GM18520 (cell line): ENCODE data around the gene ELMOD1.

Experiments
- ATAC-seq: cut with Tn5 transposase; IDR thresholded peaks from one replicate; pipeline ENCODE4 v1.9.1; 2021; ENCODE audit not compliant: unreplicated experiment

ELMOD1 gene

DNA sequence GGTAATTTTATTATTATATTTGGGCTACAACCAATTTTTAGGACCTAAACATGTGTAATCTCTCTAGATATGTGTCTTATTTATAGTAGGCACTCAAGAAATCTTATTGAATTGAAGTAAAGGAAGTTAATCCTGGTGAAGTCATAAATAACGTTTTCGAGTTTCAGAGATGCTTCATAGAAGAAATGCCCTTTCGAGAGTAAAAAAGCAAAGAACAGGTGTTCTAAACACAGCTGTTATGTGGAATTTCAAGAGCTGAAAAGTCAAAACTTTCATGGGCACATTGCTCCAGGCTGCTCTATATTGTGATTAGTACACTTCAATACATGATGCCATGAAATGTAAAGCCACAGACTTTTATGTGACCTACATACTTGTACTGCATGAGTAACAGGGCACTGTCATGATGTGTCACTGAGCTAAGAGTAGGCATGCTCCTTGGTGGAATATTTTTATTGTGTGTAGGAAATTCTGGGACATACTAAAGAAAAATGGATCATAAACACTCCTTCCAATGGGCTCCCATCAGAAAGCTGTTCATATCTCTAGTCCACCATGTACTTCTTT, 7.2 kb upstream of the ELMOD1 start:
- ATAC-seq: no peak

DNA sequence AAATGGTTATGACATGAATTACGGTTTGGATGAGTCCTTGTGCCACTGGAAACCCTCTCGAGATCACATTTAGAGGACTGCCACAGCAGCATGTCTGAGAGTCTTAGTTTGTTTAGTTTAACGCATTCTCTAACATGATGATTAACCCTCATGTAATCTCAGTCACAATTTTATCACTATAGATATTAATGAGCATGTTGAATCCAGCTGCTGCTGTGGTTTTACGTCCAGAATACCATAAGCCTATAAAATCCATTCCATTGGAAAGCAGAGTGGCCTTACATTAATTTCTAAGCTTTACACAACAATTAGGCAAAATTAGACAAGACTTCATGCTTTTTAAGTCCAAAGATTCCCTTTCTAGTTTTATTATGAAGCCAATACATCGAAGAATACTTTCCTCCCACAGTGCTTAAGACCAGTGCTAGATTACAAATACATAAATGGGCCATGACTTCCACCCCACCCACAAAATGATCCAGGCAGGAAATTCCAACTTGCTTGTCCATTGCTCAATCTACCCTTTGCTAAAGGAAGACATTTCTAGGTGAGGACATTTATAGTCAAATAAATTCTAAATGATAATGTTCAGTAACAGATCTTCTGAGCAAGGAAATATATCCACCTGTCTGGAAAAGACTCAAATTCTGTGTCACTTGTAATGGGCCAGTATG, 3.5 kb upstream of the ELMOD1 start:
- ATAC-seq: no peak

DNA sequence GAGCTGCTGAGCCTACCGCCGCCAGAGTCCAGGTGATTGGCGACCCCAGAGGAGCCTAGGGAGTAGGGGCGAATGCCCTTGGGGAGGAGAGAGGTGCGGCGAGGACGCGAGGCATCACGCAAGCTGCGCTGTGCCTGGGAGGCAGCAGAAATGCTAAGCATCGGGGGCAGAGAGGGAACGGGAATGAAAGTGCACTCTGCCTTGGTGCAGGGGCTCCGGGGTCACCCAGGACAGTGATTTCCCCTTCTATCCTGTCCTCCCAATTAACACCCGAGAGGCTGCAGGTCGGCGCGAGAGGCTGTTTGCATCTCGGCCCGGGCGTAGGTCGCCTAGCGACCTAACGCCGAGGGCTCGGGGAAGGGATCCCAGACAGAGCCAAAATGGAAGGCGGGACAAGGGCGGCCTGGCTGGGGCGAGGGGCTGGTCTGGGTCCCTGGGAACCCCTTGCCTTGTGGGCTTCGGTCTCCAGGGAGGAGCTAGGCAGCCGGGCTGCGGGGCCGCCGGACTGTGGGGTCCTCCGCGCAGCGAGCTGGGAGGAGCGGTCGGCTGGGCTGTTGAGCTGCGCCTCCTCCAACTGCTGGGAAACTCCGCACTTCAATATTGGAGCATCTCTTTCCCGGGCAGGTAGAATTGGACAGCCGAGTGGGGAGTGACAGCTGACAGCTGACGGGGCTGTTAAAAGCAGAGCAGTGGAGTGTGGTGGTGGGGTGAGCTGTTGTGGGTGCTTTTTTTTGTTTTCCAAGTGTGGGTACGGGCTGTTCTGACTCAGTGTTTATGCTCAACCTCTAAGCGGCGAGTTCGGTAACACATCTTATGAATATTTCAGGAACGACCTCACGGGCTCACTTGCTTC, 657 bp downstream of the ELMOD1 start:
- no peak for ATAC-seq

DNA sequence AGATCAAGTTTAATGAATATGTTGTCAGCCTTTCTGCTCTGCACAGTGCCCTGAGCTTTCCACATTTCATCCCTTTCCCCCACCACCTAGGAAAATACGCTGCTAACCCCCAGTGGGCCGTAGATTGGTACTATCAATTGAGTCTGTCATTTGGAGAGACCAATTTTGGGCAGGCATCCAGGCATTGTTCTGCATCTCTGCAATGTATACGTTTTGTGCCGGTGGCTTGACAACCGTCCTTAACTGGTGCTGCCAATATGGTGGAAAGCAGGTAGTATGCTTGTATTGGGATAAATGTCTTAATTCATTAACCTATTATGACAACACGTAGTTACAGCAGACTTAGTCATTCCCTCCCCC, 1.3 kb downstream of the ELMOD1 start:
- no peak for ATAC-seq

DNA sequence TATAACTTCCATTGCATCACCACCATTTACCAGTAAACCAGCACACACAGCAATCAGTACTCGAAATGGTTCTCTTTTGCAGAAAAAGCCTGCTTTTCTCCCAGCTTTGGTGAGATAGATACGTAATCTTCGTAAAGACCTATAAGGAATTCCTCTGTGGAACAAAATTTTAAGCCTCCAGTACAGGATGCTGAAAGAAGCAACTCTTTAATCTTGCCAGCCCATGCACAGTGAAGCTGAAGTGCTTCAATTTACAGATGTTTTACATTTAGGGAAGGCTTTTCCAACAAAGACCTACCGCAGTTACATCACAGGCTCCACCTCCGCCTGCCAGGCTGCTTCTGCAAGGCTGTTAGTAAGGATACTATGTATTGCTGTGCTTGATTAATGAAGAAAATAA, 1.9 kb downstream of the ELMOD1 start:
- no peak for ATAC-seq

DNA sequence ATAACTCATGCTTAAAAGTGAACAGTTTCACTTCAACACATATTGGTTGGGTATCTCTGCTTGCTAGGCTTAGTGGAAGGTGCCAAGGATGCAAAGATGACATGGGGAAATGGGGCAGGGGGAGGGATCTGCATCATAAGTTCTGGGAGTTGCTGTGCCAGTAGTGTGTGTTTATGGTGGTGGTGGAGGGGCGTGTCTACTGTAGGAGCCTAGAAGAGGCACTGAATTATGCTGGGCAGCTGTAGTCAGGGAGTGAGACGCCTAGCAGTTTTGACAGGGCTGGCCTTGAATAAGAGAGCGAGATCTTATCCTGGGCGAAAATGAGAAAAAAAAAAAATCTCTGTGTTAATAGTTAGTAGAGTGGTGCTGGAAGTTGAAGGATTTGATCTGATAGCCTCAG, 3.0 kb downstream of the ELMOD1 start:
- ATAC-seq: no peak

DNA sequence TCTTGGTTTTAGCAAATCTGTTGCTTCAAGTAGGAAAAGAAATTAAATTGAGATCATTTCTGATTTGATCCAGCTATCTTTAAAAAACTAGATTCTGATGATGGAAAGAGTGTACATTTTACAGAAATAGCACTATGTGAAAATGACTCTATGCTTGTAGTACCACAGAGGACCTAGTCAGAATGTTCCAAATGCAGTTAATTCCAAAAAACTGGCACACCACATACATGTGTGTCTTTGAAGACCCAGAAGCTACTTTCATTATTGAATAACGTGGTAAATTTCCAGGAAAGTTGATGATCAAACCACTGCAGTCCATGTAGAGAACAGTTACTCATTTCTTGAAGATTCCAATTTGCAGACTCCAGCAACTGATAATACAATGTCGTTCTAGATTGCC, 3.8 kb downstream of the ELMOD1 start:
- no peak for ATAC-seq

DNA sequence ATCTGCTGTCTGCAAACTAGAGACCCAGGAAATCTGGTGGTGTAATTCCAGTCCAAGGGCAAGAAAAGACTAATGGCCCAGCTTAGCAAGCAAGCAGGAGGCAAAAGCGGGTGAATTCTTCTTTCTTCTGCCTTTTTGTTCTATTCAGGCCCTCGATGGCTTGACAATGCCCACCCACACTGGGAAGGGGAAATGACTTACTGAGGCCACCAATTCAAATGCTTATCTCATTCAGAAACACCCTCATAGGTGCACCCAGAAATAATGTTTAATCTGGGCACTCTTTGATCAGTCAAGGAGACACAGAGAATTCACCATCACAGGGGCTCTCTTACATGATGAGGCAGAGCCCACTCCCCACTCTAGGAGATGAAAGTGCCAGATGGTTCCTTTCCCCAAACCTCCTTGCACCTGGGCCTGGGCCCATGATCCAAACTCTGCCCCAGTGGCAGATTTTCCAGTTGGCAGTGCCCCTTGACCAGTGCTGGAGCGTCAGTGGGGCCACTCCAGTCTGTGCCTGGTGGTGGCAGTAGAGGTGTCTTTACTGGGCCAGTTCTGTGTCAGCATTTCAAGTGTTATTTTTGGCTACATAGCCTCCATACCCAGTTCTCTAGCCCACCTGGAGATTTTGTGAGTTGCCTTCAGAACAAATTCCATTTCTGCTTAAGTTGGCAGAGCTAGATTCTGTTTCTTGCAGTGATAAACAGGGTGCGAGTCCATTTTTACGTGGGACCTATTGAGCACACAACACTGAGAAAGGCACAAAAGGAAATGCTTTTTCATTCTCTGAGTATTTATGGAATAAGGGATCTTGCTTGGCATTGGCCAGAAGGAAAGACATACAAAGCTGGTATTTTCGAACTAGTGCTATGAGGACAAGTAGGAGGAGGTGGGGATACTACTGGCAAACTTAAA, 7.5 kb downstream of the ELMOD1 start:
- peak; percentile 64 for ATAC-seq

DNA sequence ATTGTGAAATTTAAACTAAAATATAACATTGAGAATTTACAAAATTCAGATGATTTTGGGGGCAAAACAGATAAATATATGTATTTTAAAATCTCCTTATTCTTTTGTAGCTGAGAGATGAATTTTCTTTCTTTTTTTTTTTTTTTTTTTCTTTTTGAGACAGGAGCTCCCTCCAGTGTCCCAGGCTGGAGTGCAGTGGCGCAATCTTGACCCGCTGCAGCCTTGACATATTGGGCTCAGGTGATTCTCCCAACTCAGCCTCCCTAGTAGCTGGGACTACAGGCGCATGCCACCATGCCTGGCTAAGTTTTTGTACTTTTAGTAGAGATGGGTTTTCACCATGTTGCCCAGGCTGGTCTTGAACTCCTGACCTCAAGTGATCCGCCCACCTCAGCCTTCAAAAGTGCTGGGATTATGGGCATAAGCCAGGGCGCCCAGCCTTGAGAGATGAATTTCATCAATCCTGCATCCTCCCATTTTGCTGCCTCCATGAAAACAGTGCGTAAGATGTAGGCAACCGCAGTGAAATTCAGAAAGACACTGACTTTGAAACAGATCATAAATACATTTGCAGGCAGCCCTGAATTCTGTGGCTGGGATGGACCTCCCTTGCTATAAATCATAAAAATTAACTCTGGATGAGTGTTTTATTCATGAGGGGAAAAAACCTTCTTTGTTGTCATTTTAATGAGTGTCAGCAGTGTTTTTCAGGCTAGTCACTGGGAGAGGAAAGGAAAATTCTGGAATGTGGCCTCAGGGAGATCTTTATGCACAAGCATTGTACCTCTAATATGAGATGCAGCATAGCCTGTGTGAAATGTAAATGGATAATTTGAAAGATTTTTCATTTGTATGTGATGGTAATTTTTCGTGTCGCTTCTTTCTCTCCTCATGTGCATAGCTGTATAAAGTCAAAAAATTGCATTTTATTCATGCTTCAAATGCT, 14.4 kb downstream of the ELMOD1 start:
- no peak for ATAC-seq

DNA sequence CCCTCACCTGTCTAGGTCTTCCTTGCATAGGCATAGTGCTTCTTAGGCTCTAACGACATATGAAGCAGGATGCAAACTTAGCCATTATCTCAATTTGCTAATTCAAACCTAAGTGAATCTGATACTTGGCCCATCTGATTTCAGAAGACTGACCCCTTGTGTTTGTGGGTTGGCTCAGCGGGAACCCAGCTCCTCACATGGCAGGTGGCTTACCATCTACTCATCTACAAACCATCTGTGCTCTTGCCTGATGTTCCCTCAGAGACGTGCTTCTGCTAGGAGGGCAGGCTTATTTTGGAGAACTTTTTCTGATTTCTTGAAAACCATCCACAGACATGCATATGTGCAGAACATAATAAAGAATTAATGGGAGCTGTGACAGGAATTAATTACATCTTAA, 15.2 kb downstream of the ELMOD1 start:
- no peak for ATAC-seq

DNA sequence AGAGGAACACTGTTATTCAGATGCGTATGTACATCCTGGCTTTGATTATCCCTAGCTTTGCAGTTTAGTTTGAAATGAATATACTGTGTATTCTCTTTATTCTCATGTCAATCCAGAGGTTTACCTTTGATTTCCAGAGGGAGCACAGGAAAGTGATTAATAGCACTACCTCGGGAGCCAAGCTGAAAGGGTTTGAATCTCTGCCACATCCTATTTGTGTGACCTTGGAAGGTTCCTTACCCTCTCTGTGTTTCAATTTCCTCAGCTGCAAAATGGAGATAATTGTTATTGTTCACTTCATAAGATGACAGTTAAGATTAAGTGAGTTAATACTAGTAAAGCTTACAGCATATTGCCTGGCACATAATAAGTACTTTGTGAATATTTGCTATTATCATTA, 17.9 kb downstream of the ELMOD1 start:
- ATAC-seq: no peak

DNA sequence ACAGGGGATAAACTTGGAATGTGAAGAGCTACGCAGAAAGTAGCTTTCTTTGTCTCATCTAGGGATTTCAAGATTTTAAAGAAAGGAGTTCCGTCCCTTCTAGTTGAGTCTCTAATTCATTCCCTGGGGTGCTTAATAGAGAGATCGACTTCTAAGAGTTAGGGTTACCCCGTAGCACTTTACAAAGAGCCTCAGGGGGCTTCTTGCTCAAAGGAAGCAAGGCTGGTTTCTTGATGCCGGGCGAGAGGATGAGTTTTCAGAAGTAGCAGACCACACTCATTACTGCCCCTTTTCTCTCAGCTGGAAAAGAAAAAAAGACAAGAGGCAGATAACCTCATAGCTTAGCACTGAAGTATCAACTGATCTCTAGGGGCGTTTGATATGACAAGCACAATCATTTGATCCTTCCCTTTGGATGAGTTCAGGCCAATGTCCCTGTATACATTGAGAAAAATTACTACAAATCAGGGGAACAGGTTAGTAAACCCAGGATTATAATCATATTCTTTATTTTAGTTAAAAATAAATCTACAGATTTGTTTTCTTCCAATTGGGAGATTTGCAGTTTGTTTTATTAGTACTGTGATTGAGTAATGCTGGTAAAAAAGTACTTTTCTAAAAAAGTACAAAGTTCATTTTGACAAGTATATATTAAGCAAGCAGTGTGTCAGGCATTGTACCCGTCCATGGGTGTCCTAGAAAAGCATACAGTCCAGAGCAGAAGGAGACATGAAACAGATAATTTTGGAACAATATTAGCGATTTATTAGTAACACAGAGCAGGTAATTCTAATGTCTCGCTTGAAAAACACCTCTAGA, 18.7 kb downstream of the ELMOD1 start:
- no peak for ATAC-seq

DNA sequence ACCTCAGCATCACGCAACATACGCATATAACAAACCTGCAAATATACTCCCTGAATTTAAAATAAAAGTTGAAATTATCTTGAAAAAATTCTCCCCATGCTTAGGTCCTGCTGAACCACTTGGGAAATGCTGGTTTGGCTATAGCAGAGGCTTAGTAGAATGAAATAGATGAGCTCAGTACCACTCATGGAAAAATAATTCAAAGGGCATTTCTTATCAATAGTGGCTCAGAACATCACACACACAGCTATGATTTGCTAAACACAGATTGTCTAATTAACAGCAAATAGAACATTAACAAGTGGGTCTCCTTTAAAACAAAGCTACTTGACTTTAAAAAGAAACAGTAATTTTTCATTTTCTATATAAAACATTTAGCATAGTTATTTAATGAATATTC, 21.5 kb downstream of the ELMOD1 start:
- no peak for ATAC-seq

DNA sequence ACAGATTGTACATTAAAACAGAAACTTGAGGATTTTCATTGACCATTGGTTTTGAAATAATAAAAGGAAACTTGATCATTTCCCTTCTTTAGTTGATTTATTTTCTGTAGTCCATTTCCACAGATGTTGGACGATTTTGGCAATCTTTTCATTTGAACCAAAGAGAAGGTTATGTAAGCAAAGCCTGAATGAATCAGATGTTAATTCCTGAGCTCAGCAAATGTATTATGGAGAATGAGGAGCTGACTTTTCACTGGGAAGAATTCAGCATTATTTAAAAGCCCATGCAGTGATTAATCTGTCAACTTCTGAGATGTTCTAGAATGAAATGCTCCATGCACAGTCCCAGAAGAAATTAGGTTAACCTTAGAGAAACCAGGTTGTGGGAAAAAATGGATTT, 29.0 kb downstream of the ELMOD1 start:
- ATAC-seq: no peak

DNA sequence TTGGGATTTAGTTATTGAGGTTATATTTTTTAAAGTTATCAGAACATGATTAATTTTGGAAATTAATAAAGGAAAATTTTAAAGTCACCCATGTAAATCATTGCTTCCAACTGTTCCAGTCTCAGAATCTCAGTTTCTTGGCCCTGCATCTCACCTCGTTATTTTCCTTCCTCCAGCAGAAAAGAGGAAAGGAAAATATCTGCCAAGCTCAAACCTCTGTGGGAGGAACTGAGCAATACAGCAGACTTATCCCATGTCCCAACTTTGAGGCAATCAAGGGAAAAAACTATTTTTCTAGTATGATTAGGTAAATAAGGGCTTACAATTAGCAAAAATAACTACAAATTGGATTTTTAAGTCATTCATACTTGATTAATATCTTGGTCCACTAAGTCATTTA, 30.1 kb downstream of the ELMOD1 start:
- ATAC-seq: no peak

DNA sequence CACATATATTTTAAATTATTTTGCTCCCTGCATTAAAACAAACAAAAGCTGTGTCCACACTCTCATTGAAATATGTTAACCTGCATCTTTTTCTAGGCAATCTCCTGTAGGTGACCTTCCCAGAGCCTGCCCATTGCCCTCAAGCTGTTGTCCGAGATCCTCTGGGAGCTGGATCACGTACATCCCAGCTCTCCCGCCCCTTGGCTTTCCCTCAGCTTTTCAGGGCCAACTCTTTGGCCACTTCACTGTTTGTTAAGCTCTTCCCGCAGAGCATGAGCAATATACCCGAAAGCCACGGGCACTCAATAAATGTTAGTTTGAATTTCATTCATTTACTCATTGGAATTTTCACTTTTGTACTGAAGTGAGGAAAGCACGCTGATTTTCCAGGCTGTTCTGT, 32.2 kb downstream of the ELMOD1 start:
- no peak for ATAC-seq

DNA sequence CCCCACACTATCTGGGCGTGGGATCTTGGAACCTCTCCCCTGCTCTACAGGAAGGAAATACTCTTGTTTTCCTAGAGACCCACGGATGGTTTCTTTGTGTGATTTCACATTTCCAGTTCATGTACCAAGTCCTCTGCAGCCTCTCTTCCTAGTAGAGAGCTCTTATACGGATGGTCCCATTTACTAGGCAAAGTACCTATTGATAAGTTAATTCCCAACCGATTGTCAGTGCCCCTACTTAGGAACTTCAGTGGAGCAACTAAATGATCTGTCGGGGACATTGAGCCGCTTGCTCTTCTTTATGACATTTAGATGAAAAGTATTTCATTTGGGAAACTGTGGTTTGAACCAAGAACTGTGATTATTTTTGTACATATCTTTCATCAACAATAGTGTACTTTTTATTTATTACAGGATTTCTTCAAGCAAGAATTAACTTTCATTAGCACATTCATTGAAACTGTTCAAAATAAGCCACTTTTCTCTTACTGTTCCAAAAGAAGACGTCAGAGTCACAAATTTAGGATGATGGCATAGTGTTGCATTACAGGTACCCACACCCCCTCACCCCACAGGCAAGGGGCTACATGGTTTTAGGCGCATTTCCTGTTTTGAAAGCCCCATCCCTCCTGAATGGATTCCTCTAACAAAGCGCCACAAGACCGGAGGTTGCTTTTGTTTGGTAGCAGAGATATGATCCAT, 34.2 kb downstream of the ELMOD1 start:
- ATAC-seq: no peak

DNA sequence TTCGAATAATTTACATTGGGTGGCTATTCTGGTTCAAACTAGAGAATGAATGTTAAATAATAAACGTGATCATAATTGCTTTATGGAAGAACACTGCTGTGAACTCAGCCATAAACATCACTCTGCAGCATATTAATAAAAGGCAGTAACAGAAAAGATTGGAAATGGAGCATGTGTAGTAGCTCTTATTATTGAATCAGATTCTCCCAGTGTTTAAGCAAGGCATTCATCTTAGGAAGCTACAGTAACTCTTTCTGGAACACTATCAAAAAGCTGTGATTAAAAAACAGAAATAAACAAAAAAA, 34.7 kb downstream of the ELMOD1 start:
- no peak for ATAC-seq

DNA sequence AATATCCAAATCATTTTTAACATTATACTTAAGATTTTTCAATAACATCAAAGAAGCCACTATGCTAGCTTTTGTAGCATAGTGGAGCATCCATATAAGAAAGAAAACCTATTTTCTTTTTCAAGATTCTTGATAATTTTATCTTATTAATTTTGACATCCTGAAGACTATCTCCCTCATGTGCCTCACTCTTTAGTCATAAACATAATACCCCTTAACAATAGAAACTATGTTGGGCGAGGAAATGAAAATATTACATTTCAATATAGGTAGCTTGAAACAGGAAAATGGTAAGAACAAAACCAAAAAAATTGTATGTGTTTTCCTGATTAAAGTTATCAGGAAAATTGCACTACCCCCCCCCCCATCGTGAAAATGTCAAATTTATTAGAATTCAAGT, 40.1 kb downstream of the ELMOD1 start:
- no peak for ATAC-seq
